ENCODE results near the gene KCNH4. TPM values are rescaled to one million over a fixed set of nuclear protein-coding genes. Genes with fewer than 3 reads are reported as not detected.

Gene KCNH4
- total and polyA plus RNA-seq, 2 experiments from 2014 or later: 0.17 to 0.23 TPM

DNA sequence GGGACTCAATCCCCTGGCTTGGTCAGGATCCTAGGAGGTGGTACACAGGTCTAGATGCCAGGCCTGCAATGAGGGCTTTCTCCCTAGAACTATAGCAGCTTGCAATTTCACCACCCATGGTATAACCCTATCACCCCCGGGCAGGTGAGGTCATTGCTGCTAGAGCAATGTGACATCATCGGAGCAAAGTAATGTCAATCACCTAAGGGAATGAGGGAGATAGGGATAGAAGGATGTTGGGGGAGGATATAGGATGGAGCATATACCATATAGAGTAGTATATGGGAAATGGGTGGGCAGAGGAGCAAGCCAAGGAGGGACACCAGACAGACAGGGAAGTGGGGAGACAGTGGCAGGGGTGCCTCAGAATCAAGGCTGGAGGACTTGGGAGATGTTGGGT is 3.3 kb downstream of the KCNH4 start:
- H2AFZ ChIP-seq: no peak overlapping the region
- no peaks in the 10 kb centered on the region for H3K79me2 ChIP-seq
- no peak overlapping the region for H3K4me3 ChIP-seq
- H3K9me3 ChIP-seq (ENCODE audit: low read depth): no peaks in the 10 kb centered on the region
- H3K36me3 ChIP-seq (replicated peaks; ENCODE audit: insufficient read depth, low read depth): no peaks in the 10 kb centered on the region
- no peak overlapping the region for H3K4me2 ChIP-seq
- no peaks in the 10 kb centered on the region for H3K9me2 ChIP-seq (replicated peaks; ENCODE audit: insufficient read depth)
- H3K27me3 ChIP-seq: peaks cover 38% of the 10 kb centered on the region
- no peak overlapping the region for H3K27ac ChIP-seq
- WGBS (ENCODE audit: low lambda C conversion rate, missing lambda C conversion rate): 86% methylated on average over 2 of the region's 2 CpGs
- no peak for DNase-seq (ENCODE audit: low spot score)
- H3K4me1 ChIP-seq (ENCODE audit: insufficient read depth): peaks cover 5% of the 10 kb centered on the region
- no peaks in the 10 kb centered on the region for H4K20me1 ChIP-seq (ENCODE audit: insufficient read depth, poor library complexity, severe bottlenecking)
- TF ChIP-seq EZH2 (IDR thresholded peaks at IDR 0.05; ENCODE audit: borderline replicate concordance) (no peak), EZH2phosphoT487 (IDR thresholded peaks at IDR 0.05; ENCODE audit: low read depth, severe bottlenecking, unreplicated experiment) (no peak)
- TF ChIP-seq, protein P1, sequence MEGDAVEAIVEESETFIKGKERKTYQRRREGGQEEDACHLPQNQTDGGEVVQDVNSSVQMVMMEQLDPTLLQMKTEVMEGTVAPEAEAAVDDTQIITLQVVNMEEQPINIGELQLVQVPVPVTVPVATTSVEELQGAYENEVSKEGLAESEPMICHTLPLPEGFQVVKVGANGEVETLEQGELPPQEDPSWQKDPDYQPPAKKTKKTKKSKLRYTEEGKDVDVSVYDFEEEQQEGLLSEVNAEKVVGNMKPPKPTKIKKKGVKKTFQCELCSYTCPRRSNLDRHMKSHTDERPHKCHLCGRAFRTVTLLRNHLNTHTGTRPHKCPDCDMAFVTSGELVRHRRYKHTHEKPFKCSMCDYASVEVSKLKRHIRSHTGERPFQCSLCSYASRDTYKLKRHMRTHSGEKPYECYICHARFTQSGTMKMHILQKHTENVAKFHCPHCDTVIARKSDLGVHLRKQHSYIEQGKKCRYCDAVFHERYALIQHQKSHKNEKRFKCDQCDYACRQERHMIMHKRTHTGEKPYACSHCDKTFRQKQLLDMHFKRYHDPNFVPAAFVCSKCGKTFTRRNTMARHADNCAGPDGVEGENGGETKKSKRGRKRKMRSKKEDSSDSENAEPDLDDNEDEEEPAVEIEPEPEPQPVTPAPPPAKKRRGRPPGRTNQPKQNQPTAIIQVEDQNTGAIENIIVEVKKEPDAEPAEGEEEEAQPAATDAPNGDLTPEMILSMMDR (IDR thresholded peaks at IDR 0.05; ENCODE audit: poor library complexity): no peak

DNA sequence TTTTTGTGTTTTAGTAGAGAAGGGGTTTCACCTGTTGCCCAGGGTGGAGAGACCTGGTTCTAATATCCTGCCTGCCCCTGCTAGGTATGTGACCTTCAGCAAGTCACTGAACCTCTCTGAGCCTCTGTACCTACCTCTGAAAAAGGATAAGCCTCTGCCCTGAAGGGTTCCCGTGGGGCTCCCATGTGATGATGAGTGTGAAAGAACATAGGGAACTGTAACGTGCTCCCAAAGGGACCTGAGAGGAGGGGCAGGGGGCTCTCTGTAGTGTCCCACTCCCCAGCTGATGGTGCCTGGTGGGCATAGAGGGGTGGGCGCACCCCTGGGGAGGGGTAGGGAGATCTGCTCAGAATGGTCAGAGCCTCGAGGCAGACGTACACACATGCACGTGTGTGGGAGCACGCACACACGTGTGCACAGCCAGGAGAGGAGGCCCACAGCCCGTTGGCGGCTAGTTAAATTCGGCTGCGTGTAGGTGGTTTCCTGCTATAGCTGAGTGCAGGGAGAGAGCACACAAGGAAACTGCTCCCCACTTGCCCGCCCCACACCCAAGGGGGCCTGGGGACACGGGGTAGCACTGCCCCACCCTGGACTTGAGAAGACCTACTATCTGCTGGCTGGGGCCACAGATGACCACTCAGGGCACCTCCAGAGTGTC is 6.7 kb downstream of the KCNH4 start:
- no peaks in the 10 kb centered on the region for H4K20me1 ChIP-seq (ENCODE audit: insufficient read depth, poor library complexity, severe bottlenecking)
- no peak for DNase-seq (ENCODE audit: low spot score)
- H2AFZ ChIP-seq: no peak overlapping the region
- H3K4me1 ChIP-seq (ENCODE audit: insufficient read depth): no peaks in the 10 kb centered on the region
- no peak overlapping the region for H3K27ac ChIP-seq
- TF ChIP-seq, protein P1 (IDR thresholded peaks at IDR 0.05; ENCODE audit: poor library complexity): no peak
- TF ChIP-seq EZH2phosphoT487 (IDR thresholded peaks at IDR 0.05; ENCODE audit: low read depth, severe bottlenecking, unreplicated experiment) (no peak), EZH2 (IDR thresholded peaks at IDR 0.05; ENCODE audit: borderline replicate concordance) (no peak)
- 85% methylated on average over 14 of the region's 14 CpGs for WGBS (ENCODE audit: low lambda C conversion rate, missing lambda C conversion rate)
- no peaks in the 10 kb centered on the region for H3K9me3 ChIP-seq (ENCODE audit: low read depth)
- no peaks in the 10 kb centered on the region for H3K9me2 ChIP-seq (replicated peaks; ENCODE audit: insufficient read depth)
- H3K27me3 ChIP-seq: peaks cover 8% of the 10 kb centered on the region
- H3K36me3 ChIP-seq (replicated peaks; ENCODE audit: insufficient read depth, low read depth): no peaks in the 10 kb centered on the region
- no peak overlapping the region for H3K4me2 ChIP-seq
- no peaks in the 10 kb centered on the region for H3K79me2 ChIP-seq
- no peak overlapping the region for H3K4me3 ChIP-seq

DNA sequence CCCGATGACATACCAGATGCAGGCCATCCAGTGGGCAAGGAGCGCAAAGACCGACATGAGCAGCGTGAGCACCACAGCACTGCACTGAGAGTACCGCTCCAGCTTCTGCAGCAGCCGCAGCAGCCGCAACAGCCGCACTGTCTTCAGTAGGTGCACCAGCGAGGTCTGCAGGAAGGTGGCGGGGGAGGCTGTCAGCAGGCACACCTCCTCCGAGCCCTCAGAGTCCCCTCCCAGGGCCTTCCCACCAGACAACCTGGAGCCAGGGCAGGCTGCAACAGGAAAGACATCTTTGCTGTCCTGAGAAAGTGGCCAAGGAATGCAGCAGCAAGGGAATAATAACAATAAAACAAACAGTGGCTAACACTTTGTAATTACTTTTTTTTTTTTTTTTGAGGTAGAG is 9.1 kb downstream of the KCNH4 start:
- Histone ChIP-seq H2AFZ (no peak overlapping the region), H3K4me3 (no peak overlapping the region), H3K36me3 (replicated peaks; ENCODE audit: insufficient read depth, low read depth) (no peaks in the 10 kb centered on the region), H3K4me2 (no peak overlapping the region), H3K4me1 (ENCODE audit: insufficient read depth) (no peaks in the 10 kb centered on the region), H4K20me1 (ENCODE audit: insufficient read depth, poor library complexity, severe bottlenecking) (no peaks in the 10 kb centered on the region), H3K27me3 (peaks cover 3% of the 10 kb centered on the region), H3K79me2 (no peaks in the 10 kb centered on the region), H3K9me3 (ENCODE audit: low read depth) (no peaks in the 10 kb centered on the region), H3K9me2 (replicated peaks; ENCODE audit: insufficient read depth) (no peaks in the 10 kb centered on the region), H3K27ac (no peak overlapping the region)
- 48% methylated on average over 11 of the region's 11 CpGs for WGBS (ENCODE audit: low lambda C conversion rate, missing lambda C conversion rate)
- DNase-seq (ENCODE audit: low spot score): peak; percentile 37
- TF ChIP-seq EZH2phosphoT487 (IDR thresholded peaks at IDR 0.05; ENCODE audit: low read depth, severe bottlenecking, unreplicated experiment) (no peak), EZH2 (IDR thresholded peaks at IDR 0.05; ENCODE audit: borderline replicate concordance) (no peak)

DNA sequence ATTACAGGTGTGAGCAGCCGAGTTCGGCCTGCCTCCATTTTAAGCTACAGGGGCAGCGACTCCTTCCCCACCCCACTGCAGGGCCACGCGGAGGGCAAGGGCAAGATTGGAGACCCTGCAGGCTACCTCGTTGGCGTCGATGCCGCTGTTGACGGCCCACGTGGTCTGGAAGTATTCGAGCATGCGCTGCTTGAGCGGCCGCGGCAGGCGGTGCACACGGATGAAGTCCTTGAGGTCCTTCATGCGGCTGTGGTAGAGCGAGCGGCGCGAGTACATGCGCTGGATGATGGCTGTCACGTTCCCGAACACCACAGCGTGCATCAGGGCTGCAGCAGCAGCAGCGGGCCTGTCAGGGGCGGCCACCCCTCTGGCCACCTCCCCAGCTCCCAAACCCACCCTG is 11.6 kb downstream of the KCNH4 start:
- no peak overlapping the region for H3K27ac ChIP-seq
- DNase-seq (ENCODE audit: low spot score): no peak
- H3K9me2 ChIP-seq (replicated peaks; ENCODE audit: insufficient read depth): no peaks in the 10 kb centered on the region
- no peak overlapping the region for H3K4me3 ChIP-seq
- no peak overlapping the region for H3K4me2 ChIP-seq
- H3K36me3 ChIP-seq (replicated peaks; ENCODE audit: insufficient read depth, low read depth): no peaks in the 10 kb centered on the region
- no peaks in the 10 kb centered on the region for H3K4me1 ChIP-seq (ENCODE audit: insufficient read depth)
- no peaks in the 10 kb centered on the region for H3K79me2 ChIP-seq
- H3K9me3 ChIP-seq (ENCODE audit: low read depth): no peaks in the 10 kb centered on the region
- whole genome bisulfite sequencing (ENCODE audit: low lambda C conversion rate, missing lambda C conversion rate): 94% methylated on average over 22 of the region's 29 CpGs
- H2AFZ ChIP-seq: no peak overlapping the region
- H4K20me1 ChIP-seq (ENCODE audit: insufficient read depth, poor library complexity, severe bottlenecking): no peaks in the 10 kb centered on the region
- H3K27me3 ChIP-seq: peaks cover 3% of the 10 kb centered on the region
- TF ChIP-seq, protein P1 (IDR thresholded peaks at IDR 0.05; ENCODE audit: poor library complexity): no peak
- no peak for TF ChIP-seq EZH2 (IDR thresholded peaks at IDR 0.05; ENCODE audit: borderline replicate concordance)
- TF ChIP-seq EZH2phosphoT487 (IDR thresholded peaks at IDR 0.05; ENCODE audit: low read depth, severe bottlenecking, unreplicated experiment): no peak
